Vagina (tissue), 2 donors: ENCODE data around the gene TECTB. TPM values are rescaled to one million over a fixed set of nuclear protein-coding genes. Genes with fewer than 3 reads are reported as not detected.

Experiments used
- DNase-seq, 2 donors: peaks; one replicate each; pipeline ENCODE4 v3.0.0-alpha.2; 2017; ENCODE audit errors: extremely low spot score in 2 of 2
- H3K27ac ChIP-seq: fragments of 200-600 bp; sonication (generic); one replicate; pipeline ENCODE4 v1.5.1; 2019
- H3K27me3 ChIP-seq: fragments of 200-600 bp; sonication (generic); one replicate; pipeline ENCODE4 v1.5.1; 2019
- H3K36me3 ChIP-seq, 2 donors: fragments of 200-600 bp; sonication (generic); one replicate each; pipeline ENCODE4 v1.5.1; 2017 to 2019
- H3K4me1 ChIP-seq: fragments of 200-600 bp; sonication (generic); one replicate; pipeline ENCODE4 v1.5.1; 2019
- H3K4me3 ChIP-seq, 2 donors: fragments of 200-600 bp; sonication (generic); 1 replicate in 1 of 2; 2 replicates in 1 of 2; pipeline ENCODE4 v1.5.1; 2016 to 2019
- H3K9me3 ChIP-seq: fragments of 200-600 bp; sonication (generic); one replicate; pipeline ENCODE4 v1.5.1; 2019
- CTCF ChIP-seq, 3 experiments: fragments of 450-650 bp in 2 of 3; fragments of 200-600 bp in 1 of 3; sonication (generic) in 1 of 3; IDR thresholded peaks; one replicate each; pipeline ENCODE4 v1.5.1; 2017 to 2019; ENCODE audit warnings: antibody characterized with exemption in 3 of 3, mild to moderate bottlenecking in 2 of 3, moderate library complexity in 2 of 3
- POLR2A ChIP-seq, 2 donors: fragments of 450-650 bp; IDR thresholded peaks; one replicate each; pipeline ENCODE4 v1.6.1; 2017; ENCODE audit warnings: antibody characterized with exemption in 2 of 2, mild to moderate bottlenecking in 2 of 2, moderate library complexity in 2 of 2
- POLR2AphosphoS5 ChIP-seq, 2 donors: sonication (generic); formaldehyde crosslinking; IDR thresholded peaks; one replicate each; pipeline ENCODE4 v1.9.0; 2017; ENCODE audit warnings: antibody characterized with exemption in 2 of 2, mild to moderate bottlenecking in 2 of 2, low read depth in 1 of 2; ENCODE audit not compliant: insufficient read depth in 1 of 2
- intact Hi-C: fragments of 100-400 bp; cut with DNase I; formaldehyde crosslinking; loops from one replicate; pipeline ENCODE4 v1.15.1; 2023
- total RNA-seq: library from RNA; depleted of rRNA; stranded (reverse); fragments of >200 nt; gene quantifications from one replicate; pipeline ENCODE4 v1.2.3, GENCODE V29; 2016

TECTB gene
- total RNA-seq, 1 donor from 2014 or later, result not detected

GRCh38 chr10:112343056-112343806 lies 60.0 kb downstream of the TECTB start:
- TF ChIP-seq POLR2A (IDR thresholded peaks at IDR 0.05) (no peak), CTCF (IDR thresholded peaks at IDR 0.05) (no peak), POLR2AphosphoS5 (IDR thresholded peaks at IDR 0.05; ENCODE audit: insufficient read depth in 1 of 2, low read depth in 1 of 2) (no peak)
- peak in 1 of 2 donors; percentile 44 for DNase-seq
- Histone ChIP-seq H3K27ac (no peak overlapping the region), H3K9me3 (no peaks in the 10 kb centered on the region), H3K4me3 (no peak overlapping the region), H3K27me3 (no peaks in the 10 kb centered on the region), H3K4me1 (no peaks in the 10 kb centered on the region), H3K36me3 (no peaks in the 10 kb centered on the region)
- intact Hi-C loops, result no loop called here

- intact Hi-C loops, result no loop called here
- peak in 1 of 2 donors; percentile 62 for DNase-seq
- H3K27me3 ChIP-seq, result no peaks in the 10 kb centered on the region
- H3K4me3 ChIP-seq, result no peak overlapping the region
- TF ChIP-seq POLR2AphosphoS5 (IDR thresholded peaks at IDR 0.05; ENCODE audit: insufficient read depth in 1 of 2, low read depth in 1 of 2) (no peak), CTCF (IDR thresholded peaks at IDR 0.05) (no peak), POLR2A (IDR thresholded peaks at IDR 0.05) (no peak)
- no peak overlapping the region for H3K27ac ChIP-seq
- H3K4me1 ChIP-seq, result no peaks in the 10 kb centered on the region
- H3K9me3 ChIP-seq, result no peaks in the 10 kb centered on the region
- no peaks in the 10 kb centered on the region for H3K36me3 ChIP-seq
These were observed 61.1 kb downstream of the TECTB start for GRCh38 chr10:112344261-112344660.

- no peaks in the 10 kb centered on the region for H3K27me3 ChIP-seq
- TF ChIP-seq POLR2AphosphoS5 (IDR thresholded peaks at IDR 0.05; ENCODE audit: insufficient read depth in 1 of 2, low read depth in 1 of 2), result no peak
- TF ChIP-seq CTCF (IDR thresholded peaks at IDR 0.05), result no peak
- no peak for TF ChIP-seq POLR2A (IDR thresholded peaks at IDR 0.05)
- H3K4me3 ChIP-seq, result no peak overlapping the region
- intact Hi-C loops, result no loop called here
- no peaks in the 10 kb centered on the region for H3K9me3 ChIP-seq
- no peak overlapping the region for H3K27ac ChIP-seq
- no peaks in the 10 kb centered on the region for H3K36me3 ChIP-seq
- no peaks in the 10 kb centered on the region for H3K4me1 ChIP-seq
- DNase-seq, result no peak
These were observed 62.0 kb downstream of the TECTB start for GRCh38 chr10:112345202-112345601.

GRCh38 chr10:112345743-112346142 lies 62.5 kb downstream of the TECTB start:
- no peak overlapping the region for H3K27ac ChIP-seq
- intact Hi-C loops, result no loop called here
- no peaks in the 10 kb centered on the region for H3K4me1 ChIP-seq
- H3K4me3 ChIP-seq, result no peak overlapping the region
- H3K36me3 ChIP-seq, result no peaks in the 10 kb centered on the region
- DNase-seq, result peak in 1 of 2 donors; percentile 76
- H3K9me3 ChIP-seq, result no peaks in the 10 kb centered on the region
- TF ChIP-seq POLR2AphosphoS5 (IDR thresholded peaks at IDR 0.05; ENCODE audit: insufficient read depth in 1 of 2, low read depth in 1 of 2) (no peak), CTCF (IDR thresholded peaks at IDR 0.05) (no peak)
- no peaks in the 10 kb centered on the region for H3K27me3 ChIP-seq

GRCh38 chr10:112346774-112347173 lies 63.6 kb downstream of the TECTB start:
- intact Hi-C loops, result no loop called here
- H3K9me3 ChIP-seq, result no peaks in the 10 kb centered on the region
- H3K4me1 ChIP-seq, result no peaks in the 10 kb centered on the region
- H3K36me3 ChIP-seq, result no peaks in the 10 kb centered on the region
- H3K4me3 ChIP-seq, result no peak overlapping the region
- no peak for DNase-seq
- TF ChIP-seq CTCF (IDR thresholded peaks at IDR 0.05) (no peak), POLR2AphosphoS5 (IDR thresholded peaks at IDR 0.05; ENCODE audit: insufficient read depth in 1 of 2, low read depth in 1 of 2) (no peak), POLR2A (IDR thresholded peaks at IDR 0.05) (no peak)
- H3K27ac ChIP-seq, result no peak overlapping the region
- no peaks in the 10 kb centered on the region for H3K27me3 ChIP-seq
